B cell (primary cell): Measurements from ENCODE around the gene DGKB.

Source experiments
- CTCF ChIP-seq: fragments of 200-600 bp; IDR thresholded peaks from one replicate; pipeline ENCODE4 v1.8.0; 2022; ENCODE audit warnings: antibody characterized with exemption, mild to moderate bottlenecking
- EZH2 ChIP-seq: IDR thresholded peaks from 2 replicates; pipeline ENCODE4 v1.6.1; 2012; ENCODE audit warnings: borderline replicate concordance, low read depth, mild to moderate bottlenecking, moderate library complexity, low read length; ENCODE audit not compliant: insufficient read depth, poor library complexity, severe bottlenecking

- no peak for TF ChIP-seq CTCF
- TF ChIP-seq EZH2: no peak
These were observed 456.3 kb downstream of the DGKB start for GRCh38 chr7:14446219-14446618.
